Thoracic aorta (tissue), 2 donors: ENCODE measurements around the gene NDUFB7. TPM values are rescaled to one million over a fixed set of nuclear protein-coding genes. Genes with fewer than 3 reads are reported as not detected.

ENCODE experiments used
- ATAC-seq: fragments of 150-250 bp; one replicate; pipeline ENCODE4 v1.8.0; 2017; ENCODE audit warnings: low read depth; ENCODE audit not compliant: insufficient number of reproducible peaks, low FRiP score
- DNase-seq: peaks from one replicate; pipeline ENCODE4 v3.0.0-alpha.2; 2020; ENCODE audit warnings: low spot score
- H3K27ac ChIP-seq, 2 donors: fragments of 200-600 bp; sonication (generic); 1 replicate in 1 of 2; 2 replicates in 1 of 2; pipeline ENCODE4 v1.5.1; 2016; ENCODE audit warnings: mild to moderate bottlenecking in 2 of 2, moderate library complexity in 2 of 2
- H3K27me3 ChIP-seq: fragments of 200-600 bp; sonication (generic); replicated peaks from 2 replicates; pipeline ENCODE4 v1.6.0; 2016; ENCODE audit warnings: mild to moderate bottlenecking; ENCODE audit not compliant: insufficient read depth
- H3K36me3 ChIP-seq: fragments of 200-600 bp; sonication (generic); one replicate; pipeline ENCODE4 v1.5.1; 2016
- H3K4me1 ChIP-seq, 2 donors: fragments of 200-600 bp; sonication (generic); 1 replicate in 1 of 2; 2 replicates in 1 of 2; pipeline versions ENCODE4 v1.5.1 to v1.6.0; 2016; ENCODE audit warnings: low read depth in 2 of 2, mild to moderate bottlenecking in 1 of 2; ENCODE audit not compliant: control insufficient read depth in 1 of 2
- H3K4me3 ChIP-seq: fragments of 200-600 bp; sonication (generic); 2 replicates; pipeline ENCODE4 v1.5.1; 2016; ENCODE audit warnings: mild to moderate bottlenecking
- H3K9me3 ChIP-seq: fragments of 200-600 bp; sonication (generic); 2 replicates; pipeline ENCODE4 v1.5.1; 2016
- total RNA-seq, 2 donors: library from RNA; depleted of rRNA; stranded (reverse); fragments of >200 nt; gene quantifications; one replicate each; pipeline versions ENCODE4 v1.1.0 to v1.2.3, GENCODE V29; 2016
- TF ChIP-seq, protein P1 (sequence below): fragments of 200-600 bp; sonication (generic); IDR thresholded peaks from one replicate; pipeline ENCODE4 v1.5.1; 2019; ENCODE audit warnings: antibody characterized with exemption

Gene NDUFB7
- total RNA-seq, 2 donors from 2014 or later, result 179 to 251 TPM

DNA sequence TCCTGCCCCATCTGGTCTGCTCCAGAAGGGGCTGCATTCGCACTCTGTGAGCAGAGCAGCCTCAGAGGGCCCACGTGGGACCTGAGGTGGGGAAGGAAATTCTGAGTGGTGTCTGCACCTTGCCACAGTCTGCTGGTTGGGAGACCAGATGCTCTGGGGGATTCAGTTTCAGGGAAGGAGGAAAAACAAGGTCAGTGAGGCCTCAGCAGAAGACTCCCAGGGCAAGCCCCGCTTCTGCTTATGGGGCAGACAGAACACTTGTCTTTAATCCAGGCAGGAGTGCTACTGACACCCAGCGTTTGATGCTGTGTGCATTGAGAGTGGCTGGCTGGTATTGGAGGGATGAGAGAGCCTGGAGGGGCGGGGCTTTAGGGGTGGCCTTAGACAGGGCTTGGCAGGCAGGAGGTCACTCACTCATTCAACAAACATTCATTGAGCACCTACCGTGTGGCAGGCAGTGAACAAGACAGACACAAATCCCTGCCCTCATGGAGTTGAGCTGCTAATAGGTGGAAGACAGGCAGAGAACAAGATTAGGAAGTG lies 6.1 kb upstream of the NDUFB7 start:
- no peaks in the 10 kb centered on the region for H3K9me3 ChIP-seq
- TF ChIP-seq, protein P1, sequence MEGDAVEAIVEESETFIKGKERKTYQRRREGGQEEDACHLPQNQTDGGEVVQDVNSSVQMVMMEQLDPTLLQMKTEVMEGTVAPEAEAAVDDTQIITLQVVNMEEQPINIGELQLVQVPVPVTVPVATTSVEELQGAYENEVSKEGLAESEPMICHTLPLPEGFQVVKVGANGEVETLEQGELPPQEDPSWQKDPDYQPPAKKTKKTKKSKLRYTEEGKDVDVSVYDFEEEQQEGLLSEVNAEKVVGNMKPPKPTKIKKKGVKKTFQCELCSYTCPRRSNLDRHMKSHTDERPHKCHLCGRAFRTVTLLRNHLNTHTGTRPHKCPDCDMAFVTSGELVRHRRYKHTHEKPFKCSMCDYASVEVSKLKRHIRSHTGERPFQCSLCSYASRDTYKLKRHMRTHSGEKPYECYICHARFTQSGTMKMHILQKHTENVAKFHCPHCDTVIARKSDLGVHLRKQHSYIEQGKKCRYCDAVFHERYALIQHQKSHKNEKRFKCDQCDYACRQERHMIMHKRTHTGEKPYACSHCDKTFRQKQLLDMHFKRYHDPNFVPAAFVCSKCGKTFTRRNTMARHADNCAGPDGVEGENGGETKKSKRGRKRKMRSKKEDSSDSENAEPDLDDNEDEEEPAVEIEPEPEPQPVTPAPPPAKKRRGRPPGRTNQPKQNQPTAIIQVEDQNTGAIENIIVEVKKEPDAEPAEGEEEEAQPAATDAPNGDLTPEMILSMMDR, result no peak
- H3K4me3 ChIP-seq, result no peak overlapping the region
- DNase-seq, result no peak
- H3K27ac ChIP-seq, result no peak overlapping the region
- no peaks in the 10 kb centered on the region for H3K27me3 ChIP-seq
- H3K36me3 ChIP-seq, result no peaks in the 10 kb centered on the region
- ATAC-seq, result no peak
- H3K4me1 ChIP-seq, result no peaks in the 10 kb centered on the region

DNA sequence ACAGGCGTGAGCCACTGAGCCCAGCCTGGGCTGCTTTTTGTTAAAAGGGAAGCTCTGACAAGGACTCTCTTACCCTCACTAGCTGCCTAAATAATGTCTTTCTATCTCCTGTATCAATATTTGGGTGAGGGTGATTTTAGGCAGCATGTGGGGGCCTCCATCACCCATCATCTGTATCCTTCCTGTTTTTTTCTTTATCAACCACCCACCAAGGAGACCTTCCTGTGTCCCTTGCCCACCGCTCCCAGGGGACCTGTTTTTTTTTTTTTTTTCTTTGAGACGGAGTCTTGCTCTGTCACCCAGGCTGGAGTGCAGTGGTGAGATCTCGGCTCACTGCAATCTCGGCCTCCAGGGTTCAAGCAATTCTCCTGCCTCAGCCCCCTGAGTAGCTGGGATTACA lies 5.4 kb upstream of the NDUFB7 start:
- no peak for DNase-seq
- no peak for ATAC-seq
- Histone ChIP-seq H3K36me3 (no peaks in the 10 kb centered on the region), H3K4me3 (no peak overlapping the region), H3K4me1 (peaks cover 2% of the 10 kb centered on the region in 2 donors), H3K9me3 (no peaks in the 10 kb centered on the region), H3K27me3 (no peaks in the 10 kb centered on the region), H3K27ac (no peak overlapping the region)
- TF ChIP-seq, protein P1, result no peak

DNA sequence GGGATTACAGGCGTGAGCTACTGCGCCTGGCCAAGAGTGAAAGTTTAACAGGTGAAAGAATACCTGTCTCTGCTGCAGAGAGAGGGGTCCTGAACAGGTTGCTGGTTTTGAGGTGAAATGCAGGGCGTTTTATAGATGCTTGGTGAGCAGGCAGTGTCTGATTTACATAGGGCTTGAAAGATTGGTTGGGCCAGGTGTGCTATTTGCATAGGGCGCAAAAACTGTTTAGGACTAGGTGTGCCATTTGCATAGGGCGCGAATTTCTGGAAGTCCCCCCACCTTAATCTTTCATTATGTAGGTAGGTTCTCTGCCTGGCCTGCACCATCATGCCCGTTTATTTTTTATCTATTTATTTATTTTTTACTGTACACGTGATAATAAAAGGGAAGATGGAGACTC lies 4.5 kb upstream of the NDUFB7 start:
- H3K27ac ChIP-seq, result no peak overlapping the region
- TF ChIP-seq, protein P1, result no peak
- no peaks in the 10 kb centered on the region for H3K27me3 ChIP-seq
- peaks cover 4 to 6% of the 10 kb centered on the region in 2 donors for H3K4me1 ChIP-seq
- H3K36me3 ChIP-seq, result no peaks in the 10 kb centered on the region
- H3K9me3 ChIP-seq, result no peaks in the 10 kb centered on the region
- no peak for ATAC-seq
- H3K4me3 ChIP-seq, result no peak overlapping the region
- DNase-seq, result no peak

DNA sequence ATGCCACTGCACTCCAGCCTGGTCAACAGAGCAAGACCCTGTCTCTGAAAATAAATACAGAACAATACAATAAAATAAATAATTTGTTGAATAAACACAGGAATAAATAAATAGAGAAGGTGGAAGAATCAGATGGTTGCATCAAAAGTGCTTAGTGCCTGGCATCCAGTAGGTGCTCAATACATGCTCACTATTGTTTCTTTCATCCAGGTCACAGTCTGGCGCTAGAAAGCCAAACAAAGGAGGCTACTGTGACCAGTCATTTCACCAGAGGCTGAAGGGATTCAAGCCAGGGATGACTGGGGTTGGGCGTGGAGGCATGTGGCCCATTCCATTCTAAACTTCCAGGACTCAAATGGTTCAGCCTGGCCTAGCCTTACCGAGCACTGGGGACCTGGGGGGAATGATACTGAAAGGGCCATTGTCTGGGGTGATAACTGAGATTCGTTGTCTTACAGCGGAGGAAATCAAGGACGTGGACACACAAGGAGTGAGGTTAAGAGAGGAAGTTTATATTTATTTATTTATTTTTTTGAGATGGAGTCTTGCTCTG lies 3.6 kb upstream of the NDUFB7 start:
- TF ChIP-seq, protein P1, result no peak
- H3K27ac ChIP-seq, result no peak overlapping the region
- H3K36me3 ChIP-seq, result no peaks in the 10 kb centered on the region
- H3K4me3 ChIP-seq, result no peak overlapping the region
- H3K4me1 ChIP-seq, result peaks cover 12 to 14% of the 10 kb centered on the region in 2 donors
- no peaks in the 10 kb centered on the region for H3K27me3 ChIP-seq
- DNase-seq (no peak), ATAC-seq (no peak)
- H3K9me3 ChIP-seq, result no peaks in the 10 kb centered on the region

DNA sequence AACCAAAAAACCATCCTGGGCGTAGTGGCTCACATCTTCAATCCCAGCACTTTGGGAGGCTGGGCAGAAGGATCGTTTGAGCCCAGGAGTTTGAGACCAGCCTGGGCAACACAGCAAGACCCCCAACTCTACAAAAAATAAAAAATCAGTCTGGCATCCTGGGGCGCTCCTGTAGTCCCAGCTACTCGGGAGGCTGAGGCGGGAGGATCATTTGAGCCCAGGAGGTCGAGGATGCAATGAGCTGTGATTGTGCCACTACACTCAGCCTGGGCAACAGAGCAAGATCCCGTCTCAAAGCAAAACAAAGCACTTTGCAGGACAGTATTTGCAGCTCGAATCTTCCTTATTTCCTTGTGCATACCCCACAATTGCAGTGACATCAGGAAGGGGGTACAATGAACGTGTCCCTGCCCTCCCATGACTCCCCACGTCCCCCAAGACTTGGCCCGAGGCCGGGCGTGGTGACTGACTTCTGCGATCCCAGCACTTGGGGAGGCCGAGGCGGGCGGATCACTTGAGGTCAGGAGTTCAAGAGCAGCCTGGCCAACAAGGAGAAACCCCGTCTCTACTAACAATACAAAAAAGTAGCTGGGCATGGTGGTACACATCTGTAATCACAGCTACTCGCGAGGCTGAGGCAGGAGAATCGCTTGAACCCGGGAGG lies 870 bp downstream of the NDUFB7 start:
- peak overlapping the region; percentile 100 for H3K4me3 ChIP-seq
- DNase-seq, result no peak
- peaks cover 3% of the 10 kb centered on the region for H3K36me3 ChIP-seq
- TF ChIP-seq, protein P1, result no peak
- ATAC-seq, result no peak
- no peaks in the 10 kb centered on the region for H3K27me3 ChIP-seq
- H3K9me3 ChIP-seq, result no peaks in the 10 kb centered on the region
- peaks cover 13 to 24% of the 10 kb centered on the region in 2 donors for H3K4me1 ChIP-seq
- H3K27ac ChIP-seq, result peak overlapping the region in 1 of 2 donors; percentile 53
